COLO829 (cell line): Measurements from ENCODE around the gene FAM131B.
"Not testable (repeated sequence)": the region's sequence is repeated elsewhere in the genome, so short reads cannot be mapped to it uniquely, and the experiment has no call there.

Experiments used
- DNase-seq: peaks from one replicate; pipeline ENCODE4 v3.0.0; 2012; ENCODE audit warnings: low spot score

The FAM131B gene

GRCh38 chr7:143395187-143396149, 33.0 kb upstream of the FAM131B start:
- no peak for DNase-seq

GRCh38 chr7:143394777-143395176, 32.3 kb upstream of the FAM131B start:
- DNase-seq, result no peak

- DNase-seq, result no peak
Measured at GRCh38 chr7:143394068-143394467, 31.6 kb upstream of the FAM131B start.

- no peak for DNase-seq
Measured at GRCh38 chr7:143393267-143394041, 30.9 kb upstream of the FAM131B start.

- no peak for DNase-seq
Measured at GRCh38 chr7:143392875-143393266, 30.4 kb upstream of the FAM131B start.

GRCh38 chr7:143392427-143392826, 29.9 kb upstream of the FAM131B start:
- DNase-seq, result not testable (repeated sequence)

GRCh38 chr7:143391462-143392404, 29.2 kb upstream of the FAM131B start:
- no peak for DNase-seq

GRCh38 chr7:143390773-143391317, 28.3 kb upstream of the FAM131B start:
- no peak for DNase-seq

- no peak for DNase-seq
Measured at GRCh38 chr7:143390104-143390772, 27.7 kb upstream of the FAM131B start.

- DNase-seq, result no peak
Measured at GRCh38 chr7:143389316-143390103, 27.0 kb upstream of the FAM131B start.

GRCh38 chr7:143388491-143389101, 26.1 kb upstream of the FAM131B start:
- DNase-seq, result no peak

GRCh38 chr7:143388051-143388450, 25.5 kb upstream of the FAM131B start:
- DNase-seq, result no peak

GRCh38 chr7:143387156-143387975, 24.9 kb upstream of the FAM131B start:
- DNase-seq, result no peak

GRCh38 chr7:143385891-143386781, 23.6 kb upstream of the FAM131B start:
- no peak for DNase-seq

GRCh38 chr7:143384661-143385631, 22.4 kb upstream of the FAM131B start:
- no peak for DNase-seq

- DNase-seq, result no peak
Measured at GRCh38 chr7:143384148-143384547, 21.6 kb upstream of the FAM131B start.

- no peak for DNase-seq
Measured at GRCh38 chr7:143383642-143383957, 21.1 kb upstream of the FAM131B start.
